DND-41 (cell line): ENCODE results near the gene ZNF135.

Experiments
- ATAC-seq: fragments of 200-7000 bp; cut with Tn5 transposase; 3 replicates; pipeline ENCODE4 v1.9.1; 2021; ENCODE audit warnings: low read depth; ENCODE audit not compliant: insufficient read depth
- DNase-seq: peaks from one replicate; pipeline ENCODE4 v3.0.0-alpha.2; 2020
- H2AFZ ChIP-seq: 2 replicates; pipeline ENCODE4 v1.6.0; 2012; ENCODE audit warnings: low read depth, low read length
- H3K27ac ChIP-seq: 2 replicates; pipeline ENCODE4 v1.5.1; 2012; ENCODE audit warnings: low read length, inconsistent platforms
- H3K27me3 ChIP-seq: fragments of 200-600 bp; sonication (generic); 2 replicates; pipeline ENCODE4 v1.6.0; 2012; ENCODE audit warnings: low read length, mild to moderate bottlenecking, inconsistent platforms; ENCODE audit not compliant: insufficient read depth, poor library complexity
- H3K36me3 ChIP-seq: 2 replicates; pipeline ENCODE4 v1.5.1; 2012; ENCODE audit warnings: low read length, inconsistent platforms; ENCODE audit not compliant: insufficient read depth
- H3K4me1 ChIP-seq: 2 replicates; pipeline ENCODE4 v1.5.1; 2012; ENCODE audit warnings: mild to moderate bottlenecking, low read length; ENCODE audit not compliant: insufficient read depth
- H3K4me2 ChIP-seq: 2 replicates; pipeline ENCODE4 v1.6.0; 2012; ENCODE audit warnings: mild to moderate bottlenecking, moderate library complexity, low read length, inconsistent platforms; ENCODE audit not compliant: insufficient read depth
- H3K4me3 ChIP-seq, 2 experiments: fragments of 200-600 bp in 1 of 2; shearing (Covaris generic) in 1 of 2; 2 replicates each; pipeline ENCODE4 v1.5.1; 2012 to 2016; ENCODE audit warnings: inconsistent platforms in 2 of 2, low read length in 2 of 2, mild to moderate bottlenecking in 2 of 2, low read depth in 1 of 2, moderate library complexity in 1 of 2
- H3K79me2 ChIP-seq: 2 replicates; pipeline ENCODE4 v1.6.0; 2012; ENCODE audit warnings: low read length, inconsistent platforms; ENCODE audit not compliant: insufficient read depth
- H3K9ac ChIP-seq: 2 replicates; pipeline ENCODE4 v1.6.0; 2012; ENCODE audit warnings: low read depth, mild to moderate bottlenecking, inconsistent platforms, low read length, moderate library complexity
- H3K9me3 ChIP-seq: 2 replicates; pipeline ENCODE4 v1.5.1; 2012; ENCODE audit warnings: low read length, moderate library complexity, mild to moderate bottlenecking, inconsistent platforms; ENCODE audit not compliant: insufficient read depth, severe bottlenecking
- H4K20me1 ChIP-seq: 2 replicates; pipeline ENCODE4 v1.6.0; 2012; ENCODE audit warnings: low read length; ENCODE audit not compliant: insufficient read depth
- CTCF ChIP-seq: IDR thresholded peaks from 2 replicates; pipeline ENCODE4 v1.5.1; 2012; ENCODE audit warnings: borderline replicate concordance, low read length, moderate library complexity, mild to moderate bottlenecking; ENCODE audit not compliant: poor library complexity, severe bottlenecking; ENCODE audit errors: extremely low read depth
- EZH2 ChIP-seq: IDR thresholded peaks from 3 replicates; pipeline ENCODE4 v1.6.1; 2012; ENCODE audit warnings: borderline replicate concordance, low read depth, mild to moderate bottlenecking, moderate library complexity, low read length, inconsistent platforms; ENCODE audit not compliant: severe bottlenecking

The ZNF135 gene

GRCh38 chr19:58085348-58085875 lies 26.3 kb downstream of the ZNF135 start:
- H3K9me3 ChIP-seq = peaks cover 42% of the 10 kb centered on the region
- no peak overlapping the region for H3K9ac ChIP-seq
- ATAC-seq (no peak), DNase-seq (no peak)
- H3K27me3 ChIP-seq = no peaks in the 10 kb centered on the region
- TF ChIP-seq CTCF = no peak
- TF ChIP-seq EZH2 = no peak
- H2AFZ ChIP-seq = no peak overlapping the region
- no peak overlapping the region for H3K4me3 ChIP-seq
- no peaks in the 10 kb centered on the region for H3K79me2 ChIP-seq
- H3K4me1 ChIP-seq = no peaks in the 10 kb centered on the region
- no peak overlapping the region for H3K27ac ChIP-seq
- no peaks in the 10 kb centered on the region for H4K20me1 ChIP-seq
- H3K36me3 ChIP-seq = peaks cover 61% of the 10 kb centered on the region
- no peak overlapping the region for H3K4me2 ChIP-seq

GRCh38 chr19:58086825-58087710 lies 28.0 kb downstream of the ZNF135 start:
- Histone ChIP-seq H3K27ac (no peak overlapping the region), H3K9me3 (peaks cover 42% of the 10 kb centered on the region), H3K4me3 (no peak overlapping the region), H3K4me1 (no peaks in the 10 kb centered on the region), H3K79me2 (no peaks in the 10 kb centered on the region), H3K9ac (no peak overlapping the region), H3K27me3 (no peaks in the 10 kb centered on the region), H2AFZ (no peak overlapping the region), H4K20me1 (no peaks in the 10 kb centered on the region), H3K36me3 (peaks cover 65% of the 10 kb centered on the region), H3K4me2 (no peak overlapping the region)
- ATAC-seq (no peak), DNase-seq (no peak)
- no peak for TF ChIP-seq CTCF
- no peak for TF ChIP-seq EZH2

DNA sequence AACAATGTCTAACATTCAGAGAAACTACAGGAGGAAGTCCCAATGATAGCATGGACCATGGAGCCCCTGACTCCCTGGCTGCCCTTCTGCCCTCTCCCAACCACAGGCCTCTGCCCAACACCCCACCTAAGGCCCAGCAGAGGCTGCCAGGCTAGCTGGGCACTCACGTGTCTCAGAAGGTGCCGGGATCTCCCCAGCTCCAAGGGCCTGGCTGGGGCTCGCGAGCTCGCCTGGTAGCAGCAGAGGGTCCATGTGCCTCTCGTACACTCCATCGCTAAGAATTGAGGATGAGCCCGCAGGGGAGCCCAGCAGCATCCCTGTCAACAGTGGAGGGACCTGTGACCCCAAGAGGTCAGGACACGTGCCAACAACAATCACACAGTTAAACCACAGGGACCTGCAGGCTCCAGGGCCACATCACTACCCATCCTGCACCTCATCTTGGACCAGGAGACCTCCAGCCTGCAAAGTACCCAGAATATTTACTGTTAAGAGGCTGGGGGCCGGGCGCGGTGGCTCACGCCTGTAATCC lies 29.5 kb downstream of the ZNF135 start:
- Histone ChIP-seq H3K27me3 (no peaks in the 10 kb centered on the region), H3K4me1 (no peaks in the 10 kb centered on the region), H3K9me3 (peaks cover 36% of the 10 kb centered on the region), H3K9ac (no peak overlapping the region), H2AFZ (no peak overlapping the region), H3K4me2 (no peak overlapping the region), H3K4me3 (no peak overlapping the region), H3K79me2 (no peaks in the 10 kb centered on the region), H4K20me1 (no peaks in the 10 kb centered on the region), H3K27ac (no peak overlapping the region), H3K36me3 (peaks cover 63% of the 10 kb centered on the region)
- TF ChIP-seq CTCF (no peak), EZH2 (no peak)
- ATAC-seq (no peak; the same call in 2 of the 3 replicates), DNase-seq (no peak)
